ENCODE data around the gene IL12A.

- TF ChIP-seq CTCF (IDR thresholded peaks at IDR 0.05 in 2 of 3, conservative IDR thresholded peaks at IDR 0.05 in 1 of 3; ENCODE audit: control insufficient read depth in 2 of 3, extremely low read depth in 1 of 3, insufficient read depth in 1 of 3, low read depth in 3 of 3, low read length in 3 of 3) = no peak
- no peak for TF ChIP-seq IKZF1 (conservative IDR thresholded peaks at IDR 0.05)
- TF ChIP-seq POLR2A (IDR thresholded peaks at IDR 0.05; ENCODE audit: low read depth, low read length) = no peak
- TF ChIP-seq BCLAF1 (IDR thresholded peaks at IDR 0.05) = no peak
- TF ChIP-seq PBX3 (IDR thresholded peaks at IDR 0.05; ENCODE audit: insufficient replicate concordance, low read depth, low read length) = no peak
Observed at GRCh38 chr3:160001148-160001760, 12.6 kb downstream of the IL12A start.
